Neutrophil (primary cell): Measurements from ENCODE around the gene PTGES3L.
A peak's percentile ranks its signal among the peaks of the same experiment; 100 is the strongest.
"Not testable (repeated sequence)": the region's sequence is repeated elsewhere in the genome, so short reads cannot be mapped to it uniquely, and the experiment has no call there.

Experiments
- H3K27ac ChIP-seq: fragments of 200-600 bp; sonication (generic); 2 replicates; pipeline ENCODE4 v1.5.1; 2016; ENCODE audit warnings: mild to moderate bottlenecking, moderate library complexity
- H3K27me3 ChIP-seq: fragments of 200-600 bp; sonication (generic); 2 replicates; pipeline ENCODE4 v1.6.0; 2016; ENCODE audit warnings: mild to moderate bottlenecking
- H3K36me3 ChIP-seq: fragments of 200-600 bp; sonication (generic); 2 replicates; pipeline ENCODE4 v1.5.1; 2017
- H3K4me1 ChIP-seq, 2 experiments: fragments of 200-600 bp in 1 of 2; sonication (generic) in 1 of 2; 1 replicate in 1 of 2; 2 replicates in 1 of 2; pipeline versions ENCODE4 v1.5.1 to v1.6.1; 2013 to 2016; ENCODE audit warnings: low read depth in 1 of 2, low read length in 1 of 2, mild to moderate bottlenecking in 1 of 2, moderate library complexity in 1 of 2; ENCODE audit not compliant: control insufficient read depth in 1 of 2, insufficient read depth in 1 of 2
- H3K4me3 ChIP-seq, 2 experiments: fragments of 200-600 bp in 1 of 2; sonication (generic) in 1 of 2; 1 replicate in 1 of 2; 2 replicates in 1 of 2; pipeline ENCODE4 v1.5.1; 2013 to 2016; ENCODE audit warnings: low read depth in 1 of 2, low read length in 1 of 2, mild to moderate bottlenecking in 1 of 2, moderate library complexity in 1 of 2
- H3K9me3 ChIP-seq: fragments of 200-600 bp; sonication (generic); 2 replicates; pipeline ENCODE4 v1.5.1; 2016
- TF ChIP-seq, protein P1 (sequence below): fragments of 200-600 bp; sonication (generic); IDR thresholded peaks from 2 replicates; pipeline ENCODE4 v1.5.1; 2016; ENCODE audit warnings: antibody characterized with exemption

Gene PTGES3L

DNA sequence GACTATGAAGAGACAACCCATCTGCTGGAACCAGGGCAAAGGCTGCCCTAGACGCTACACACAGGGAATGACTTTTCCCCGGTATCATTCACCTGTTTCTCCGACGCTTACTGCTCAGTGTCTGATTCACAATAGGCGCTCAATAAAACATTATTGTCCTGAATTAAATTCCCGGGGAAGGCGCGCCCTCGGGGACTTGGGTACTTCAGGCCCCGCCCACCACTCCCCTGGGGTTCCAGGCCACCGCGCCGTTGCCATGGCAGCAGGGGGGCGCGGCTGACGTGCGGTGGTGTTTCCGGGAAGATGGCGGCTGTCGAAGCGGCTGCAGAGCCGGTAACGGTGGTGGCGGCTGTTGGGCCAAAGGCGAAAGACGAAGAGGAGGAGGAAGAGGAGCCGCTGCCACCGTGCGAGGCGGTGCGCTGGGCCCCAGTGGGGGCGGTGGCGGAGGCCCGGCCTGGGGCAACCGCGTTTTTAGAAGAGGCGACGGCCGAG is 440 bp upstream of the PTGES3L start, which contains the start of gene RUNDC1:
Gene RUNDC1, plus strand, starts transcription at position 292 of the 492 bp plus-strand sequence. Its CDS starts 12 bp downstream, at position 304.
- peak within 1 kb of the TSS; percentile 99 for H3K27ac ChIP-seq
- H3K4me3 ChIP-seq: peak within 1 kb of the TSS; percentile 85 to 96
- H3K27me3 ChIP-seq: no peaks in the 10 kb centered on the region
- no peaks in the 10 kb centered on the region for H3K36me3 ChIP-seq
- H3K9me3 ChIP-seq: no peaks in the 10 kb centered on the region
- H3K4me1 ChIP-seq: peaks cover 50 to 54% of the 10 kb centered on the region in 2 experiments
- TF ChIP-seq, protein P1, sequence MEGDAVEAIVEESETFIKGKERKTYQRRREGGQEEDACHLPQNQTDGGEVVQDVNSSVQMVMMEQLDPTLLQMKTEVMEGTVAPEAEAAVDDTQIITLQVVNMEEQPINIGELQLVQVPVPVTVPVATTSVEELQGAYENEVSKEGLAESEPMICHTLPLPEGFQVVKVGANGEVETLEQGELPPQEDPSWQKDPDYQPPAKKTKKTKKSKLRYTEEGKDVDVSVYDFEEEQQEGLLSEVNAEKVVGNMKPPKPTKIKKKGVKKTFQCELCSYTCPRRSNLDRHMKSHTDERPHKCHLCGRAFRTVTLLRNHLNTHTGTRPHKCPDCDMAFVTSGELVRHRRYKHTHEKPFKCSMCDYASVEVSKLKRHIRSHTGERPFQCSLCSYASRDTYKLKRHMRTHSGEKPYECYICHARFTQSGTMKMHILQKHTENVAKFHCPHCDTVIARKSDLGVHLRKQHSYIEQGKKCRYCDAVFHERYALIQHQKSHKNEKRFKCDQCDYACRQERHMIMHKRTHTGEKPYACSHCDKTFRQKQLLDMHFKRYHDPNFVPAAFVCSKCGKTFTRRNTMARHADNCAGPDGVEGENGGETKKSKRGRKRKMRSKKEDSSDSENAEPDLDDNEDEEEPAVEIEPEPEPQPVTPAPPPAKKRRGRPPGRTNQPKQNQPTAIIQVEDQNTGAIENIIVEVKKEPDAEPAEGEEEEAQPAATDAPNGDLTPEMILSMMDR: no peak

DNA sequence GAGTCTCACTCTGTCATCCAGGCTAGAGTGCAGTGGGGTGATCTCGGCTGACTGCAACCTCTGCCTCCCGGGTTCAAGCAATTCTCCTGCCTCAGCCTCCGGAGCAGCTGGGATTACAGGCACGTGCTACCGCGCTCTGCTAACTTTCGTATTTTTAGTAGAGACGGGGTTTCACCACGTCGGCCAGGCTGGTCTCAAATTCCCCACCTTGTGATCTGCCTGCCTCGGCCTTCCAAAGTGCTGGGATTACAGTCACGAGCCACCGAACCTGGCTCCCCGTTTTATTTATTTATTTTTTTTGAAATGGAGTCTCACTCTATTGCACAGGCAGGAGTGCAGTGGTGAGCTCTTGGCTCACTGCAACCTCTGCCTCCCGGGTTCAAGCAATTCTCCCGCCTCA is 4.2 kb downstream of the PTGES3L start:
- not testable (repeated sequence) for H3K27ac ChIP-seq, H3K36me3 ChIP-seq, H3K4me3 ChIP-seq, H3K9me3 ChIP-seq, H3K27me3 ChIP-seq
- peaks cover 10 to 11% of the 10 kb centered on the region in 2 experiments for H3K4me1 ChIP-seq

DNA sequence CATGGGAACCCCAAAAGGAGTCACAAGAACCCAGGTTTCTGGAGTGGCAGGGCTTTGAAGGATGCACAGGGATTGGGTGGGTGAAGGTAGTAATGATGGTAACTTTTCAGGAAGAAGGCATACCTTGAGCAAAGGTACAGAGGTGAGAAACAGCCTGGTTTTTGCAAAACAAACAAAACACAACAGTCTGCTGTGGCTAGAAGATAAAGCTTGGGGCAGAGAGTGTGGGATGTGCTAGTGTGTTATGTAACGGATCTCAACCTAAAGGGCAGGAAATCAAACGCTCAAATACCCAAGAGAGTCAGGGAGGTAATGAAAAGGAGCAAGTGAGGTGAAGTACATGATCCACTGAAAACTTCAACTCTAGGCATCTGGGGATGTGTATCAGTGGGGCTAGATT is 4.6 kb downstream of the PTGES3L start:
- TF ChIP-seq, protein P1: no peak
- H3K27me3 ChIP-seq: no peaks in the 10 kb centered on the region
- H3K36me3 ChIP-seq: no peaks in the 10 kb centered on the region
- peaks cover 9% of the 10 kb centered on the region in 2 experiments for H3K4me1 ChIP-seq
- H3K9me3 ChIP-seq: no peaks in the 10 kb centered on the region
- no peak overlapping the region for H3K4me3 ChIP-seq
- H3K27ac ChIP-seq: no peak overlapping the region

DNA sequence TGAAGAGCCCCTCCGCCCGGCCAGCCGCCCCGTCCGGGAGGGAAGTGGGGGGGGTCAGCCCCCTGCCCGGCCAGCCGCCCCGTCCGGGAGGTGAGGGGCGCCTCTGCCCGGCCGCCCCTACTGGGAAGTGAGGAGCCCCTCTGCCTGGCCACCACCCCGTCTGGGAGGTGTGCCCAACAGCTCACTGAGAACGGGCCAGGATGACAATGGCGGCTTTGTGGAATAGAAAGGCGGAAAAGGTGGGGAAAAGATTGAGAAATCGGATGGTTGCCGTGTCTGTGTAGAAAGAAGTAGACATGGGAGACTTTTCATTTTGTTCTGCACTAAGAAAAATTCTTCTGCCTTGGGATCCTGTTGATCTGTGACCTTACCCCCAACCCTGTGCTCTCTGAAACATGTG is 6.6 kb downstream of the PTGES3L start:
- H3K4me1 ChIP-seq, H3K36me3 ChIP-seq, H3K9me3 ChIP-seq, H3K27ac ChIP-seq, H3K4me3 ChIP-seq, H3K27me3 ChIP-seq: not testable (repeated sequence)

DNA sequence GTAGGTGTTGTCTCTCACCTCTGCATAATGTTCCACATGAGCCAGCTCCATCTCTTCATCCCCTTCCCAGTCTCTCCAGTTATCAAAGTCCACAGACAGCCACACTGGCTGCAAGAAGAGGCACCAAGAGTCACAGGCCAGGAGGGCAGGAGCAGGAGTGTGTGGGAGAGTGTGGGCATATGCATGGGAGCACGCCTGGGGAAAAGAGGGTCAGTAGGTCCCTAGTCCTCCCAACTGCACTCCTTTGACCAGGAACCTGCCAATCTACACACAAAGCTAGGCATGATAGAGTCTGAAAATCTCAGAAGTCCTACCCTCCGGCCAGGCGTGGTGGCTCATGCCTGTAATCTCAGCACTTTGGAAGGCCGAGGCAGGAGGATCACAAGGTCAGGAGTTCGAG is 8.3 kb downstream of the PTGES3L start:
- Histone ChIP-seq H3K27me3 (no peaks in the 10 kb centered on the region), H3K4me3 (no peak overlapping the region), H3K9me3 (no peaks in the 10 kb centered on the region), H3K4me1 (peaks cover 0 to 3% of the 10 kb centered on the region in 2 experiments), H3K27ac (no peak overlapping the region), H3K36me3 (no peaks in the 10 kb centered on the region)
- TF ChIP-seq, protein P1: no peak

DNA sequence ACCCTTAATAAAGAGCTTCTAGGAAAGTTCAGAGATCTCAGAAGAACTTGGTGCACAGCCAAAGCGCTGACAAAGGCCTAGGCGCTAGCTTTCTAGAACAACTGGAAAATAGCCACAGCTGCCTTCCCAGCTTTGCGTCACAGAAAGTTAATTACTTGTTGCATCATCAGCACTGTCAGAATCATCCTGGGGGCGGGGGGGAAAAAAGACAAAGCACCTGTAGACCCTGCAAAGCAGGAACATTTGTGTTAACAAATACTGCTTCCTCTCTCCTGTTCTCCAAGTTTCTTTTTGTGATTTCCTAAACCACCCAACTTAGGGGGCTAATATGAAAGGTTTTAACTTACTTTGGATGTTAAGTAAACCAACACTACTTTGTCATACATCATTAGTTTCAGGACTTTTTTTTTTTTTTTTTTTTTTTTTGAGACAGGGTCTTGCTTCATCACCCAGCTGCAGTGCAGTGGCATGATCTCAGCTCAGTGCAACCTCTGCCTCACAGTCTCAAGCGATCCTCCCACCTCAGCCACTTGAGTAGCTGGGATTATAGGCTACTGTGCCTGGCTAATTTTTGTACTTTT is 10.8 kb downstream of the PTGES3L start:
- Histone ChIP-seq H3K9me3 (no peaks in the 10 kb centered on the region), H3K27ac (no peak overlapping the region), H3K4me3 (no peak overlapping the region), H3K27me3 (no peaks in the 10 kb centered on the region), H3K36me3 (no peaks in the 10 kb centered on the region), H3K4me1 (peaks cover 5 to 7% of the 10 kb centered on the region in 2 experiments)
- TF ChIP-seq, protein P1: no peak
